IMR-90 (cell line): ENCODE measurements around the gene GNAZ. TPM values are rescaled to one million over a fixed set of nuclear protein-coding genes. Genes with fewer than 3 reads are reported as not detected.

ENCODE experiments used
- ATAC-seq: fragments of 200-7000 bp; cut with Tn5 transposase; 2 replicates; pipeline ENCODE4 v1.9.1; 2020; ENCODE audit warnings: low read depth, mild to moderate bottlenecking, moderate library complexity
- BruUV-seq: library from RNA; stranded (reverse); fragments of 400-500 nt; replicated peaks from 2 replicates; lab custom pipeline; 2021; lab: Mats Ljungman, UMichigan
- CTCF ChIA-PET: fragments of 300-600 bp; formaldehyde crosslinking; extraction: SDS; loops from one replicate; lab custom pipeline; 2021; ENCODE audit warnings: antibody characterized with exemption; lab: Yijun Ruan, JAX
- POLR2A ChIA-PET: fragments of 300-600 bp; sonication (Branson Sonifier 250); formaldehyde crosslinking; loops from one replicate; lab custom pipeline; 2022; ENCODE audit warnings: antibody characterized with exemption; ENCODE audit not compliant: unreplicated experiment; lab: Charles Lee
- DNase-seq: peaks from one replicate; pipeline ENCODE4 v3.0.0; 2013
- H2AFZ ChIP-seq: replicated peaks from 2 replicates; pipeline ENCODE3; 2013; ENCODE audit warnings: low read length, mild to moderate bottlenecking; ENCODE audit not compliant: poor library complexity
- H2AK5ac ChIP-seq: 2 replicates; pipeline ENCODE4 v1.6.1; 2013; ENCODE audit warnings: low read depth, low read length, inconsistent platforms
- H2AK9ac ChIP-seq: replicated peaks from 2 replicates; pipeline ENCODE3; 2013; ENCODE audit warnings: mild to moderate bottlenecking, low read depth, low read length, moderate library complexity; ENCODE audit not compliant: poor library complexity
- H2BK120ac ChIP-seq: 2 replicates; pipeline ENCODE4 v1.6.1; 2013; ENCODE audit warnings: low read depth, low read length, inconsistent platforms
- H2BK15ac ChIP-seq: 3 replicates; pipeline ENCODE4 v1.6.1; 2013; ENCODE audit warnings: low read depth, low read length, inconsistent platforms
- H2BK20ac ChIP-seq: 2 replicates; pipeline ENCODE4 v1.6.1; 2013; ENCODE audit warnings: low read depth, mild to moderate bottlenecking, inconsistent platforms, low read length, moderate library complexity
- H2BK5ac ChIP-seq: 2 replicates; pipeline ENCODE4 v1.6.1; 2013; ENCODE audit warnings: mild to moderate bottlenecking, low read depth, low read length, inconsistent platforms; ENCODE audit not compliant: poor library complexity, severe bottlenecking
- H3K14ac ChIP-seq: replicated peaks from 2 replicates; pipeline ENCODE4 v1.6.1; 2013; ENCODE audit warnings: low read depth, low read length, inconsistent platforms
- H3K18ac ChIP-seq: 2 replicates; pipeline ENCODE4 v1.6.1; 2013; ENCODE audit warnings: low read depth, low read length, control low read depth
- H3K23ac ChIP-seq: 2 replicates; pipeline ENCODE4 v1.6.1; 2013; ENCODE audit warnings: low read depth, low read length, inconsistent platforms
- H3K27ac ChIP-seq: 2 replicates; pipeline ENCODE4 v1.5.1; 2013; ENCODE audit warnings: mild to moderate bottlenecking, control low read depth, low read length; ENCODE audit not compliant: insufficient read depth
- H3K27me3 ChIP-seq: 2 replicates; pipeline ENCODE4 v1.6.1; 2013; ENCODE audit warnings: low read length; ENCODE audit not compliant: control insufficient read depth, insufficient read depth
- H3K36me3 ChIP-seq: 2 replicates; pipeline ENCODE4 v1.6.1; 2013; ENCODE audit warnings: low read length, mixed read lengths; ENCODE audit not compliant: control insufficient read depth, insufficient read depth
- H3K4ac ChIP-seq: 2 replicates; pipeline ENCODE4 v1.6.1; 2013; ENCODE audit warnings: low read depth, low read length, inconsistent platforms
- H3K4me1 ChIP-seq: 2 replicates; pipeline ENCODE4 v1.6.1; 2013; ENCODE audit warnings: low read length, mixed read lengths; ENCODE audit not compliant: control insufficient read depth, insufficient read depth
- H3K4me2 ChIP-seq: 2 replicates; pipeline ENCODE4 v1.6.1; 2013; ENCODE audit warnings: low read depth, mild to moderate bottlenecking, control low read depth, low read length, moderate library complexity
- H3K4me3 ChIP-seq: 2 replicates; pipeline ENCODE4 v1.5.1; 2013; ENCODE audit warnings: low read depth, mild to moderate bottlenecking, control low read depth, low read length, moderate library complexity; ENCODE audit not compliant: insufficient read depth
- H3K56ac ChIP-seq: 2 replicates; pipeline ENCODE4 v1.6.1; 2013; ENCODE audit warnings: low read length, inconsistent platforms; ENCODE audit not compliant: insufficient read depth; ENCODE audit errors: extremely low read depth
- H3K79me1 ChIP-seq, 2 experiments: 2 replicates each; pipeline ENCODE4 v1.6.1; 2013; ENCODE audit warnings: low read length in 2 of 2, inconsistent platforms in 1 of 2, low read depth in 1 of 2
- H3K9ac ChIP-seq: 2 replicates; pipeline ENCODE4 v1.6.1; 2013; ENCODE audit warnings: low read depth, low read length, control low read depth
- H3K9me1 ChIP-seq: 2 replicates; pipeline ENCODE4 v1.6.1; 2013; ENCODE audit warnings: low read length, inconsistent platforms; ENCODE audit not compliant: insufficient read depth
- H3K9me3 ChIP-seq: 2 replicates; pipeline ENCODE4 v1.6.1; 2013; ENCODE audit warnings: low read length; ENCODE audit not compliant: control insufficient read depth, insufficient read depth
- H4K20me1 ChIP-seq: 2 replicates; pipeline ENCODE4 v1.6.1; 2013; ENCODE audit warnings: low read length, inconsistent platforms; ENCODE audit not compliant: insufficient read depth
- H4K5ac ChIP-seq: 2 replicates; pipeline ENCODE4 v1.6.1; 2013; ENCODE audit warnings: mild to moderate bottlenecking, low read depth, low read length, control low read depth
- H4K8ac ChIP-seq, 2 experiments: 2 replicates each; pipeline ENCODE4 v1.6.1; 2013; ENCODE audit warnings: low read depth in 2 of 2, low read length in 2 of 2, control low read depth in 1 of 2, inconsistent platforms in 1 of 2
- H4K91ac ChIP-seq: 2 replicates; pipeline ENCODE4 v1.6.1; 2013; ENCODE audit warnings: low read depth, low read length, inconsistent platforms; ENCODE audit not compliant: insufficient read depth
- CEBPB ChIP-seq: IDR thresholded peaks from 2 replicates; pipeline ENCODE4 v1.6.1; 2012; ENCODE audit warnings: low read depth, low read length, improper control_type of control experiment
- NFE2L2 ChIP-seq: fragments of 150-350 bp; IDR thresholded peaks from 2 replicates; pipeline ENCODE4 v1.6.1; 2016; ENCODE audit warnings: low read depth, mild to moderate bottlenecking, low read length
- WGBS, 2 experiments: methylation state at CpG; one replicate each; pipeline versions ENCODE4 v1.1.5 to v1.1.7; 2013; ENCODE audit warnings: missing lambda C conversion rate in 2 of 2; ENCODE audit not compliant: insufficient read length in 1 of 2; ENCODE audit errors: extremely low coverage in 2 of 2; 5-methylcytosine and 5-hydroxymethylcytosine counted together
- dilution Hi-C: fragments of 300-500 bp; cut with HindIII; formaldehyde crosslinking; loops from one replicate; pipeline ENCODE4 v1.14.3; 2018; ENCODE audit warnings: low sequenced_read_pairs; ENCODE audit not compliant: unreplicated experiment
- in situ Hi-C: fragments of 300-500 bp; cut with MboI; formaldehyde crosslinking; loops from 3 replicates; pipeline ENCODE4 v1.14.3; 2019; ENCODE audit warnings: low sequenced_read_pairs, inconsistent platforms, mixed read lengths
- intact Hi-C: fragments of 100-400 bp; cut with micrococcal nuclease; formaldehyde crosslinking; loops from 2 replicates; pipeline ENCODE4 v1.10.0; 2022
- polyA plus RNA-seq, 3 experiments: library from polyadenylated mRNA; depleted of rRNA; stranded (reverse); fragments of >200 nt; gene quantifications; 2 replicates each; pipeline ENCODE4 v1.2.3, GENCODE V29; 2012; ENCODE audit warnings: low replicate concordance in 1 of 3
- total RNA-seq: library from RNA; depleted of rRNA; stranded (reverse); fragments of >200 nt; gene quantifications from 2 replicates; pipeline ENCODE4 v1.2.3, GENCODE V29; 2012

The GNAZ gene
- total and polyA plus RNA-seq, 2 of the 4 experiments (the other 2 are of a cell fraction): 1.5 to 2.5 TPM

DNA sequence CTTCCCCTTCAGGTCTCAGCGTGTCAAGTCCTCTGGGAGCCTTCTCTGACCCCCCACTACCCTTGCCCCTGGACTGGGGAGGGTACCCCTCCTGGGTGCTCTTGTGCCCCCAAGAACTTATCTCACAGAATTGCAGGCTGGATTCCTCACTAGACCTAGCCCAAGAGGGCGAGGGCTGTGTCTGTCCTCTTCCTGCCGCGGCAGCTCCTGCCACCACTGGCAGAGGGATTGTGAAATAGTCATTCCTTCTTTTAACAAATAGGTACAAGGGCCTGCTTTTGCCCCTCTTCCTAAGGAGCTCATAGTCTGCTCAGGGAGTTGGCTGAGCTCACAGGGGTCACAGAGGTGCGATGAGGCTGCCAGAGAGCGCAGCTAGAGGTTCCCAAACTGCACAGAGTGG lies 80.4 kb downstream of the GNAZ start:
- Histone ChIP-seq H2AK5ac (no peak overlapping the region), H3K56ac (no peak overlapping the region), H3K14ac (no peak overlapping the region), H3K79me1 (peaks cover 0 to 5% of the 10 kb centered on the region in 2 experiments; a peak in 1 of 4 replicates), H3K4me2 (no peak overlapping the region), H4K5ac (no peak overlapping the region), H3K23ac (no peak overlapping the region), H2BK120ac (no peak overlapping the region), H3K27ac (no peak overlapping the region), H3K9ac (no peak overlapping the region), H2BK5ac (no peak overlapping the region), H3K4ac (no peak overlapping the region), H3K36me3 (peaks cover 2% of the 10 kb centered on the region; the same call in 1 of the 2 replicates), H2BK20ac (no peak overlapping the region), H4K20me1 (0 out of 2 replicates have a peak, but pooled peaks cover 4% of the 10 kb centered on the region), H3K9me3 (no peaks in the 10 kb centered on the region), H3K18ac (no peak overlapping the region), H4K91ac (no peak overlapping the region), H2BK15ac (no peak overlapping the region), H3K4me3 (no peak overlapping the region), H2AFZ (no peak overlapping the region), H2AK9ac (no peak overlapping the region), H3K9me1 (peaks cover 6% of the 10 kb centered on the region; the same call in 1 of the 2 replicates), H4K8ac (no peak overlapping the region), H3K4me1 (peaks cover 13% of the 10 kb centered on the region), H3K27me3 (no peaks in the 10 kb centered on the region)
- no peak for ATAC-seq
- peak; percentile 44; the same call in 1 of the 2 replicates for TF ChIP-seq CEBPB
- TF ChIP-seq NFE2L2: no peak
- CTCF ChIA-PET: no interaction called here
- dilution Hi-C loops: no loop called here
- POLR2A ChIA-PET: no interaction called here
- BruUV-seq: no TSS peak
- intact Hi-C loops: no loop called here
- no peak for DNase-seq
- no CpG with 5 or more reads among the region's 6 CpGs for WGBS, 2 experiments
- in situ Hi-C loops: no loop called here
